Endothelial cell (in vitro differentiated cells): ENCODE data around the gene CHID1. TPM values are rescaled to one million over a fixed set of nuclear protein-coding genes. Genes with fewer than 3 reads are reported as not detected.

Experiments used
- DNase-seq: peaks from one replicate; pipeline ENCODE4 v3.0.0; 2021; ENCODE audit warnings: low spot score
- H3K27ac Mint-ChIP-seq: one replicate; pipeline ENCODE4 v1.8.0; 2021; ENCODE audit warnings: mixed read lengths, inconsistent platforms; ENCODE audit not compliant: unreplicated experiment
- H3K27me3 Mint-ChIP-seq: one replicate; pipeline ENCODE4 v1.8.0; 2021; ENCODE audit warnings: mild to moderate bottlenecking, moderate library complexity, mixed read lengths, inconsistent platforms; ENCODE audit not compliant: unreplicated experiment
- H3K36me3 Mint-ChIP-seq: one replicate; pipeline ENCODE4 v1.8.0; 2021; ENCODE audit warnings: mild to moderate bottlenecking, low read depth, mixed read lengths, inconsistent platforms; ENCODE audit not compliant: unreplicated experiment
- H3K4me1 Mint-ChIP-seq: one replicate; pipeline ENCODE4 v1.8.0; 2021; ENCODE audit warnings: mild to moderate bottlenecking, mixed read lengths, inconsistent platforms; ENCODE audit not compliant: unreplicated experiment
- H3K4me3 Mint-ChIP-seq: one replicate; pipeline ENCODE4 v1.8.0; 2021; ENCODE audit warnings: mild to moderate bottlenecking, mixed read lengths, inconsistent platforms; ENCODE audit not compliant: unreplicated experiment
- H3K9me3 Mint-ChIP-seq: one replicate; pipeline ENCODE4 v1.8.0; 2021; ENCODE audit warnings: mixed read lengths, inconsistent platforms; ENCODE audit not compliant: unreplicated experiment
- CTCF ChIP-seq: fragments of 200-600 bp; sonication (generic); IDR thresholded peaks from one replicate; pipeline ENCODE4 v1.5.0; 2021; ENCODE audit warnings: antibody characterized with exemption; ENCODE audit not compliant: unreplicated experiment
- total RNA-seq: library from RNA; stranded (reverse); fragmentation: NEBNext Ultra II Directional; extraction: Animal tissue kit (Norgen Biotek cat#: 25700); gene quantifications from one replicate; pipeline ENCODE4 v1.2.1, GENCODE V29; 2021; ENCODE audit not compliant: unreplicated experiment

The CHID1 gene
- total RNA-seq, 1 donor from 2014 or later: 69.3 TPM

DNA sequence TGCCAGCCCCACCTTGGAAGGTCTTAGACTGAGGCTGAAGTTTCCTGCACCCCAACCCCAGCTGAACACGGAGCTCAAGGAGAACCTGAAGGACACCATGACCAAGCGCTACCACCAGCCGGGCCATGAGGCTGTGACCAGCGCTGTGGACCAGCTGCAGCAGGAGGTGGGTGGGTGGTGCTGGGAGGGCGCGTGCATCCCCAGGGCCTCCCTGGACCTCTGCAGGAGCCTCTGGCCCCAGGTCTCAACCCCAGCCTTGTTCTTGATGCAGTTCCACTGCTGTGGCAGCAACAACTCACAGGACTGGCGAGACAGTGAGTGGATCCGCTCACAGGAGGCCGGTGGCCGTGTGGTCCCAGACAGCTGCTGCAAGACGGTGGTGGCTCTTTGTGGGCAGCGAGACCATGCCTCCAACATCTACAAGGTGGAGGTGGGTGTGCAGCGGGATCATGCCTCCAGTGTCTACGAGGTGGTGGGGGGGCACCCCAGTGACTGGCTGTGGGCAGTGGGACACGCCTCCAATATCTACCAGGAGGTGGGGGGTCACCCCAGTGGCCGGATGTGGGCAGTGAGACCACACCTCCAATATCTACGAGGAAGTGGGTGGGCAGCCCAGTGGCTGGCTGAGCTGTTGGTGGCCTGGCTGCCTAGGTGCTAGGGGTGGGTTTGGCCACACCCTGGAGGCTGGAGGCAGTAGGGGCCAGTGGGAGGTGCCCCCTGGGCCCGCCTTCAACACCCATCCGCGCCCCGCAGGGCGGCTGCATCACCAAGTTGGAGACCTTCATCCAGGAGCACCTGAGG lies 73.2 kb downstream of the CHID1 start:
- Mint-ChIP-seq H3K36me3 (no peaks in the 10 kb centered on the region), H3K9me3 (no peaks in the 10 kb centered on the region), H3K4me3 (no peak overlapping the region), H3K27ac (no peak overlapping the region), H3K27me3 (peaks cover 6% of the 10 kb centered on the region), H3K4me1 (peaks cover 10% of the 10 kb centered on the region)
- DNase-seq: no peak
- no peak for TF ChIP-seq CTCF

DNA sequence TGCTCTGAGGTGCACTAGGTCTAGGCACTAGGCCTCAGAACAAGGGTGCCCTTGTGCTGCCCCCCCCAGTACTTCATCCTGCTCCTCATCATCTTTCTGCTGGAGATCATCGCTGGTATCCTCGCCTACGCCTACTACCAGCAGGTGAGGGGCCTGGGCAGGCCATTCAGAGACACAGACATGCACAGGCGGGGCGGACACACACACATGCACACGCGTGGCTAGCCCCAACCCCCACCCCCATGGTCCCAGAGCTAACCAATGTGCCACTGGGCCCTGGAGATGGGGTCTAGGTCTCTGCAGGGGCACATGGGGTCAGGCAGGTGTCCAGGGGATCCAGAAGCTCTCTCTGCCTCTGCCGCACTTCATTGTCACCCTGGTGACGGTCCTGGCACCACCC lies 73.9 kb downstream of the CHID1 start:
- Mint-ChIP-seq H3K27ac (no peak overlapping the region), H3K4me3 (no peak overlapping the region), H3K4me1 (peaks cover 10% of the 10 kb centered on the region), H3K27me3 (peaks cover 6% of the 10 kb centered on the region), H3K36me3 (no peaks in the 10 kb centered on the region), H3K9me3 (no peaks in the 10 kb centered on the region)
- no peak for DNase-seq
- no peak for TF ChIP-seq CTCF

GRCh38 chr11:836274-836673 lies 74.3 kb downstream of the CHID1 start:
- Mint-ChIP-seq H3K27me3 (peaks cover 8% of the 10 kb centered on the region), H3K4me1 (peaks cover 9% of the 10 kb centered on the region), H3K36me3 (no peaks in the 10 kb centered on the region), H3K4me3 (no peak overlapping the region), H3K27ac (no peak overlapping the region), H3K9me3 (no peaks in the 10 kb centered on the region)
- TF ChIP-seq CTCF: no peak
- no peak for DNase-seq

DNA sequence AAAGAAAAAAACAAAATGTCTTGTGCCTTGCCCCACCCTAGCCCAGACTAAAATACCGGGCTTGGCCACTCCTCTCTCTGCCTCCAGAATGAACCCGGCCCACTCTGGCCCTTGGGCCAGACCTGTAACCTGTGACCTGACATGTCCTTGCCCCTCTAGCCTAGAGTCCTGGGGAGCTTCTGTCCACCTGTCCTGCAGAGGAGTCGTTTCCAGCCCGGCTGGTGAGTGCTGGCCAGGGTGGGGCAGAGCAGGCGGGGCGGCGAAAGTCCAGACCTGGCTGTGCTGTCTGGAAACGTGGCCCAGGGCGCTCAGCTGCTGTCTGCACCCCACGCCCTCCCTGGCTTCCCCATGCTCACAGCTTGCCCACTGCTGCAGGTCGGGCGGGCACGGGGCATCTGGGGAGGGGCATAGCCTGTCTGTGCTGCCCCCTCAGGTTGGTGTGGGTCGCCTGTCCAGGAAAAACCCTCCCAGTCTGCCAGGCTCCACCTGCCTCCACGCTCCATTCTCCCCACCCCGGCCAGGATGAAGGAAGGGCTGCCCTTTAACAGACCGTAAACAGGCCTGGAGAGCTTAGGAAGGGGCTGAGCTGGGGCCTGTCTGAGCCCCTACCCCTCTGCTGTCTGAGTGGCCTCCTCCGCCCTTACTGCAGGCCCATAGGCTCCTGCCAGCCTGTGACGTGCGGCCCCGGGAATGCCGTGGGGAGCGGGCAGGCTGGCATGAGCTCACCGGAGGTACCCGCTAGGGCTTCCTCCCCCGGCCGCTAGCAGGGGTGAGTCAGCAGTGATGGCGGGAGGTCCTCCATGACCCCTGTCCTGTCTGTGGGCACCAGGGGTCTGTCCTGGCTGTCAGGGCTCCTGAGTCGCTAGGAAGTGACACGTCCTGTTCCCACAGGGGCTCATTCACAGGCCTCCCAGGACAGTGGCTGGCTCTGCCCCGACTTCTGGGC lies 76.0 kb downstream of the CHID1 start:
- Mint-ChIP-seq H3K4me3 (no peak overlapping the region), H3K27me3 (peaks cover 9% of the 10 kb centered on the region), H3K27ac (no peak overlapping the region), H3K9me3 (no peaks in the 10 kb centered on the region), H3K36me3 (no peaks in the 10 kb centered on the region), H3K4me1 (peaks cover 3% of the 10 kb centered on the region)
- TF ChIP-seq CTCF: no peak
- no peak for DNase-seq
